ENCODE results near the gene CRHR1.

Gene CRHR1

GRCh38 chr17:45839442-45839841, 55.3 kb downstream of the CRHR1 start:
- no peaks in the 10 kb centered on the region for H3K4me1 ChIP-seq (ENCODE audit: control insufficient read depth, low read depth, low read length)
- H2BK15ac ChIP-seq (replicated peaks; ENCODE audit: low read depth), result no peak overlapping the region
- no peaks in the 10 kb centered on the region for H3K79me2 ChIP-seq (ENCODE audit: control insufficient read depth, insufficient read depth, low read length)
- H3K4ac ChIP-seq (ENCODE audit: low read depth, low read length), result no peak overlapping the region
- no peak overlapping the region for H3K4me2 ChIP-seq (ENCODE audit: low read length)
- H2BK5ac ChIP-seq (ENCODE audit: low read length), result no peak overlapping the region
- WGBS (ENCODE audit: extremely low coverage, insufficient coverage, low lambda C conversion rate), result no CpG with 5 or more reads among the region's 4 CpGs
- H3K18ac ChIP-seq (ENCODE audit: low read length), result no peak overlapping the region
- H3K79me1 ChIP-seq (ENCODE audit: low read length), result no peaks in the 10 kb centered on the region
- no peaks in the 10 kb centered on the region for H3K36me3 ChIP-seq (ENCODE audit: control insufficient read depth, insufficient read depth, low read length)
- H3K27ac ChIP-seq (ENCODE audit: low read depth, low read length), result no peak overlapping the region
- no peak overlapping the region for H3K56ac ChIP-seq (ENCODE audit: low read length)
- H4K8ac ChIP-seq (ENCODE audit: low read depth, low read length), result no peak overlapping the region
- no peak overlapping the region for H3K4me3 ChIP-seq (ENCODE audit: low read length)
- no peak overlapping the region for H3K23ac ChIP-seq (ENCODE audit: low read length)
- no peak overlapping the region for H2BK120ac ChIP-seq (ENCODE audit: low read depth, low read length)
- no peak for DNase-seq
- H3K9ac ChIP-seq (ENCODE audit: low read length), result no peak overlapping the region
- H3K27me3 ChIP-seq (ENCODE audit: insufficient read depth, low read length, poor library complexity), result no peaks in the 10 kb centered on the region
- no peak overlapping the region for H4K5ac ChIP-seq (ENCODE audit: low read length)
- H2AK5ac ChIP-seq (ENCODE audit: low read length), result no peak overlapping the region

GRCh38 chr17:45841186-45841585, 57.1 kb downstream of the CRHR1 start:
- Histone ChIP-seq H3K79me2 (ENCODE audit: control insufficient read depth, insufficient read depth, low read length) (no peaks in the 10 kb centered on the region), H2AK5ac (ENCODE audit: low read length) (no peak overlapping the region), H3K27me3 (ENCODE audit: insufficient read depth, low read length, poor library complexity) (no peaks in the 10 kb centered on the region), H4K8ac (ENCODE audit: low read depth, low read length) (no peak overlapping the region), H3K18ac (ENCODE audit: low read length) (no peak overlapping the region), H4K5ac (ENCODE audit: low read length) (no peak overlapping the region), H3K23ac (ENCODE audit: low read length) (no peak overlapping the region), H2BK15ac (replicated peaks; ENCODE audit: low read depth) (no peak overlapping the region), H3K9ac (ENCODE audit: low read length) (no peak overlapping the region), H3K27ac (ENCODE audit: low read depth, low read length) (no peak overlapping the region), H3K4me3 (ENCODE audit: low read length) (no peak overlapping the region), H3K4ac (ENCODE audit: low read depth, low read length) (no peak overlapping the region), H3K56ac (ENCODE audit: low read length) (no peak overlapping the region), H3K79me1 (ENCODE audit: low read length) (no peaks in the 10 kb centered on the region), H3K36me3 (ENCODE audit: control insufficient read depth, insufficient read depth, low read length) (no peaks in the 10 kb centered on the region), H3K4me1 (ENCODE audit: control insufficient read depth, low read depth, low read length) (no peaks in the 10 kb centered on the region), H2BK5ac (ENCODE audit: low read length) (no peak overlapping the region), H2BK120ac (ENCODE audit: low read depth, low read length) (no peak overlapping the region), H3K4me2 (ENCODE audit: low read length) (no peak overlapping the region)
- no CpG with 5 or more reads among the region's 9 CpGs for WGBS (ENCODE audit: extremely low coverage, insufficient coverage, low lambda C conversion rate)
- no peak for DNase-seq

- Histone ChIP-seq H2AK5ac (ENCODE audit: low read length) (no peak overlapping the region), H3K9ac (ENCODE audit: low read length) (no peak overlapping the region), H3K4me3 (ENCODE audit: low read length) (no peak overlapping the region), H4K5ac (ENCODE audit: low read length) (no peak overlapping the region), H4K8ac (ENCODE audit: low read depth, low read length) (no peak overlapping the region), H3K79me2 (ENCODE audit: control insufficient read depth, insufficient read depth, low read length) (no peaks in the 10 kb centered on the region), H3K4ac (ENCODE audit: low read depth, low read length) (no peak overlapping the region), H3K23ac (ENCODE audit: low read length) (no peak overlapping the region), H2BK15ac (replicated peaks; ENCODE audit: low read depth) (no peak overlapping the region), H3K56ac (ENCODE audit: low read length) (no peak overlapping the region), H2BK5ac (ENCODE audit: low read length) (no peak overlapping the region), H3K27me3 (ENCODE audit: insufficient read depth, low read length, poor library complexity) (no peaks in the 10 kb centered on the region), H3K79me1 (ENCODE audit: low read length) (no peaks in the 10 kb centered on the region), H3K4me2 (ENCODE audit: low read length) (no peak overlapping the region), H3K27ac (ENCODE audit: low read depth, low read length) (no peak overlapping the region), H2BK120ac (ENCODE audit: low read depth, low read length) (no peak overlapping the region), H3K18ac (ENCODE audit: low read length) (no peak overlapping the region), H3K36me3 (ENCODE audit: control insufficient read depth, insufficient read depth, low read length) (no peaks in the 10 kb centered on the region), H3K4me1 (ENCODE audit: control insufficient read depth, low read depth, low read length) (no peaks in the 10 kb centered on the region)
- no CpG with 5 or more reads among the region's 7 CpGs for WGBS (ENCODE audit: extremely low coverage, insufficient coverage, low lambda C conversion rate)
- DNase-seq, result no peak
Observed at GRCh38 chr17:45841883-45842525, 57.9 kb downstream of the CRHR1 start.

- H3K36me3 ChIP-seq (ENCODE audit: control insufficient read depth, insufficient read depth, low read length), result no peaks in the 10 kb centered on the region
- no peak overlapping the region for H2BK15ac ChIP-seq (replicated peaks; ENCODE audit: low read depth)
- H3K9ac ChIP-seq (ENCODE audit: low read length), result no peak overlapping the region
- no peak overlapping the region for H3K23ac ChIP-seq (ENCODE audit: low read length)
- H3K27me3 ChIP-seq (ENCODE audit: insufficient read depth, low read length, poor library complexity), result no peaks in the 10 kb centered on the region
- H2BK5ac ChIP-seq (ENCODE audit: low read length), result no peak overlapping the region
- H3K18ac ChIP-seq (ENCODE audit: low read length), result no peak overlapping the region
- H4K8ac ChIP-seq (ENCODE audit: low read depth, low read length), result no peak overlapping the region
- H3K56ac ChIP-seq (ENCODE audit: low read length), result no peak overlapping the region
- H3K4me3 ChIP-seq (ENCODE audit: low read length), result no peak overlapping the region
- no peaks in the 10 kb centered on the region for H3K4me1 ChIP-seq (ENCODE audit: control insufficient read depth, low read depth, low read length)
- no peaks in the 10 kb centered on the region for H3K79me1 ChIP-seq (ENCODE audit: low read length)
- H4K5ac ChIP-seq (ENCODE audit: low read length), result no peak overlapping the region
- no peak overlapping the region for H3K27ac ChIP-seq (ENCODE audit: low read depth, low read length)
- H3K4me2 ChIP-seq (ENCODE audit: low read length), result no peak overlapping the region
- H3K79me2 ChIP-seq (ENCODE audit: control insufficient read depth, insufficient read depth, low read length), result no peaks in the 10 kb centered on the region
- DNase-seq, result no peak
- H2AK5ac ChIP-seq (ENCODE audit: low read length), result no peak overlapping the region
- WGBS (ENCODE audit: extremely low coverage, insufficient coverage, low lambda C conversion rate), result no CpG with 5 or more reads among the region's 4 CpGs
- H3K4ac ChIP-seq (ENCODE audit: low read depth, low read length), result no peak overlapping the region
- H2BK120ac ChIP-seq (ENCODE audit: low read depth, low read length), result no peak overlapping the region
Observed at GRCh38 chr17:45843722-45844121, 59.6 kb downstream of the CRHR1 start.

GRCh38 chr17:45844695-45845375, 60.7 kb downstream of the CRHR1 start, which contains the start of gene SPPL2C:
SPPL2C (plus strand) TSS chr17:45844881; CDS start chr17:45844907, 26 bp downstream.
- Histone ChIP-seq H3K4me2 (ENCODE audit: low read length) (no peak within 1 kb of the TSS), H2BK5ac (ENCODE audit: low read length) (no peak within 1 kb of the TSS), H3K18ac (ENCODE audit: low read length) (no peak within 1 kb of the TSS), H4K8ac (ENCODE audit: low read depth, low read length) (no peak within 1 kb of the TSS), H3K9ac (ENCODE audit: low read length) (no peak within 1 kb of the TSS), H4K5ac (ENCODE audit: low read length) (no peak within 1 kb of the TSS), H3K79me2 (ENCODE audit: control insufficient read depth, insufficient read depth, low read length) (no peaks in the 10 kb centered on the region), H2BK15ac (replicated peaks; ENCODE audit: low read depth) (no peak within 1 kb of the TSS), H3K4me1 (ENCODE audit: control insufficient read depth, low read depth, low read length) (no peaks in the 10 kb centered on the region), H3K27ac (ENCODE audit: low read depth, low read length) (no peak within 1 kb of the TSS), H3K79me1 (ENCODE audit: low read length) (no peaks in the 10 kb centered on the region), H2BK120ac (ENCODE audit: low read depth, low read length) (no peak within 1 kb of the TSS), H3K4ac (ENCODE audit: low read depth, low read length) (no peak within 1 kb of the TSS), H3K27me3 (ENCODE audit: insufficient read depth, low read length, poor library complexity) (no peaks in the 10 kb centered on the region), H3K56ac (ENCODE audit: low read length) (no peak within 1 kb of the TSS), H3K23ac (ENCODE audit: low read length) (no peak within 1 kb of the TSS), H2AK5ac (ENCODE audit: low read length) (no peak within 1 kb of the TSS), H3K4me3 (ENCODE audit: low read length) (no peak within 1 kb of the TSS), H3K36me3 (ENCODE audit: control insufficient read depth, insufficient read depth, low read length) (no peaks in the 10 kb centered on the region)
- DNase-seq, result no peak
- no CpG with 5 or more reads among the region's 25 CpGs for WGBS (ENCODE audit: extremely low coverage, insufficient coverage, low lambda C conversion rate)
